NCI-H69 (cell line): Measurements from ENCODE around the gene CYP27B1.
"Not testable (repeated sequence)": the region's sequence is repeated elsewhere in the genome, so short reads cannot be mapped to it uniquely, and the experiment has no call there.

ENCODE experiments used
- DNase-seq: peaks from one replicate; lab custom pipeline; 2025; lab: John Stamatoyannopoulos, UW

The CYP27B1 gene

DNA sequence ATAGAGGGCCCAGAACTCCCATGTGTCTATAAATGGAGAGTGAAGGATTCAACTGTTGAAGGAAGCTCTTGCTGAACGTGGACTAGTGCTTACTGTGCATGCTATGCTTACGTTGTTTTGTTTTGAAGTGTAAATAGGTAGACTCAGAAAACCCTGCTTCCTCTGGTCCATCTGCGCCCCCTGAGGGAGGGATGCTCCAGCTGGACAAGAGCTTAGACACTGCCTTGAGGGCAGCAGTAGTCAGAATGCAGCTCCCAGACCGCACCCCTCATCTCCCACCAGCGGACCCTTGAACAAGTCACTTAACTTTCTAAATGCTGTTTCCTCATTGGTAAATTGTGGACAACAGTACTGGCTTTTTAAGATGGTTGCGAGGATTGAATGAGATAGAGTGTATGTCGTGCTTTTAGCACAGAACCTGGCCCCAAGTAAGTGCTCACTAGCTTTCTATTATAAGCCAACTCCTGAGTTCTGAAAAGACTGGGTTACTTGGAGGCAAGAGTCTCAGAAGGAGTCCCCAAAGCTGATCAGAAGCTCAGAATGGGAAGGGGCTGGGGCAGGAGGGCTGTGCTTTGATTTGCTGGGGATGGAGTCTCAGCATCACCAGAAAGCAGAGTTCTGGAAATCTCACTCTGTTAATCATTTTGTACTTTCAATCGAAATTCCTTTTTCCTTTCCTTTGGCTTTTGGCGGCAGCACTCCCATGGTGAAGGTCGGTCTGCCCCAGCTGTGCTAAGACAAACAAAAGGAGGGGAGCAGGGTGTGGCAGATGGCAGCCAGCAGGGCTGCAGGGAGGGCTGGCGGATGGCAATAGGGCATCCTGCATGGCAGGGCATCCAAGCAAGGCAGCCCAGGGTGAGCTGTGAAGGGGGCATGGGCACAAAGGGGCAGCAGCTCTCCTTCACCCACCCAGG lies 43.9 kb downstream of the CYP27B1 start:
- peak; percentile 87 for DNase-seq

GRCh38 chr12:57721846-57722608 lies 44.9 kb downstream of the CYP27B1 start:
- DNase-seq: not testable (repeated sequence)

GRCh38 chr12:57720606-57721595 lies 46.0 kb downstream of the CYP27B1 start:
- DNase-seq: no peak

GRCh38 chr12:57719777-57720605 lies 46.9 kb downstream of the CYP27B1 start:
- no peak for DNase-seq

DNA sequence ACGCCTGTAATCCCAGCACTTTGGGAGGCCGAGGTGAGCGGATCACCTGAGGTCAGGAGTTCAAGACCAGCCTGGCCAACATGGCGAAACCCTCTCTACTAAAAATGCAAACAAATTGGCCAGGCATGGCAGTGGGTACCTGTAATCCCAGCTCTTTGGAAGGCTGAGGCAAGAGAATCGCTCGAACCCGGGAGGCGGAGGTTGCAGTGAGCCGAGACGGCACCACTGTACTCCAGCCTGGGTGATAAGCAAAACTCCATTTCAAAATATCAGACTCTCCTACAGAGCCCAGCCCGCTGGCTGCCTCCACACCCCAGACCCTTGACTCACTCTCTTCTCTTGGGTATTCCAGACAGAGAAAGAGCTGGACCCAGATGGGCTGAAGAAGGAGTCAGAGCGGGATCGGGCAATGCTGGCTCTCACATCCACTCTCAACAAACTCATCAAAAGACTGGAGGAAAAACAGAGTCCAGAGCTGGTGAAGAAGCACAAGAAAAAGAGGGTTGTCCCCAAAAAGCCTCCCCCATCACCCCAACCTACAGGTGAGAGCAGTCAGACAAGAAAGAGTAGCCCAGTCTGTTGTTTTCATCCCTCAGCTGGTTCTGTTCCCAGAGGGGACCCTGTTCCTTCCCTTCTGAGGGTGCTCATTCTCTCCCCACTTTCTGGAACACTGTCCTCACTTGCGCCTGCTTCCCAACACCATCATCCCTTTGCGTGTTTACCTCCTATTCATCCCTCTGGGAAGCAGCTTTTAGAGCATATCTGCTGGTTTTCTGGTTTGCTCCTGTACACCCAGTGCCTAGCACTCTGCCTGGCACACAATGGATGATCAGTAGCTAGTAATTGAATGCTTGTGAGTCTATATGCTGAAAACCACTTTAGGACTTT lies 48.0 kb downstream of the CYP27B1 start:
- no peak for DNase-seq

DNA sequence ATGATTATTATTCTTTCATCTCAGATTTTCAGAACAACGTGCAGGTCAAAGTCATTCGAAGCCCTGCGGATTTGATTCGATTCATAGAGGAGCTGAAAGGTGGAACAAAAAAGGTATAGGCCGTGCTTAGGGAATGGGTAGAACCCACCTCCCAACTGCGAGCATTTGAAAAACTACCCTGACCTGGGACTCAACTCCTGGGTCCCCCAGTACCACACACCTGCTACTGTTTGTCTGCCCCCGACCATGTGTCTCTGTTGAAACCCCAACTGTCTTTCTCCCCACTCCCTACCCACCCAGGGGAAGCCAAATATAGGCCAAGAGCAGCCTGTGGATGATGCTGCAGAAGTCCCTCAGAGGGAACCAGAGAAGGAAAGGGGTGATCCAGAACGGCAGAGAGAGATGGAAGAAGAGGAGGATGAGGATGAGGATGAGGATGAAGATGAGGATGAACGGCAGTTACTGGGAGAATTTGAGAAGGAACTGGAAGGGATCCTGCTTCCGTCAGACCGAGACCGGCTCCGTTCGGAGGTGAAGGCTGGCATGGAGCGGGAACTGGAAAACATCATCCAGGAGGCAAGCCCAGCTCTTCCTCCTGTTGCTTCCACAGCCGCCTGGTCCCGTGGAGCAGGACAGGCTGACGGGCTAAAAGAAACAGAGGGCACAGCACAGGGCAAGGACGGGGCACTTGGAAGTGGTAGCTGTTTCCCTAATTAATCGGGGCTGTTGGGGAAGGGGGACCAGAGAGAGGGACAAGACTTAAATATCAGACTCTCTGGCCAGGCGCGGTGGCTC lies 48.8 kb downstream of the CYP27B1 start:
- DNase-seq: no peak

DNA sequence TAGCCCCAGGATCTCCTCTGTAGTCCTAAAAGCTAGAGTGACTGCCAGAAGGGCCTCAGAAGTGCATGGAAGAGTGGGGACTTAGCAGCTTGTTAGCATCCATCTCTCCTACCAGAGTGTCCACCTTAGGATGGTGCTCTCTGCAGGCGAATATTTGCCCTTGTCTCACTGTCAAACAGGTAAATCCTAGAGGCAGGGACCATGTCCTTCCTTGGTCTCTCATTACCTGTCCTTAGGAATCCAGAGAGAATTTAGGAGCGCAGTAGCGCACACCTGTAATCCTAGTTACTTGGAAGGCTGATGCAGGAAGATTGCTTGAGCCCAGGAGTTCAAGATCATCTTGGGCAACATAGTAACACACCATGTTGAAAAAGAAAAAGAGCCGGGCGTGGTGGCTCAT lies 49.7 kb downstream of the CYP27B1 start:
- no peak for DNase-seq

DNA sequence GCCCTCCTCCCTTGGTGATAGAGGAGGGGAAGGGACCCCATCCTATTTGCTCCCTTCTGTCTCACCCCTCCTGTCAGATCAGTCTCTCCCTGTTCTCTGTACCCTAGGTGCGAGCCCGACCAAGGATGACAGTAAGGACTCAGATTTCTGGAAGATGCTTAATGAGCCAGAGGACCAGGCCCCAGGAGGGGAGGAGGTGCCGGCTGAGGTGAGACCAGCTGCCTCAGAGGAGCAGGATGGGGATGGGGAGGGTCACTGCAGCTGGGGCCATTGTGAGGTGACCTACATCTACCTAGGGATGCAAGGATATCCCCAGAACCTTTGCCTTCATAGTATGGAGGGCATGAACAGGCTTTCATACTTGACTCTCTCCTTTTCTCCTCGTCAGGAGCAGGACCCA lies 50.6 kb downstream of the CYP27B1 start:
- no peak for DNase-seq

DNA sequence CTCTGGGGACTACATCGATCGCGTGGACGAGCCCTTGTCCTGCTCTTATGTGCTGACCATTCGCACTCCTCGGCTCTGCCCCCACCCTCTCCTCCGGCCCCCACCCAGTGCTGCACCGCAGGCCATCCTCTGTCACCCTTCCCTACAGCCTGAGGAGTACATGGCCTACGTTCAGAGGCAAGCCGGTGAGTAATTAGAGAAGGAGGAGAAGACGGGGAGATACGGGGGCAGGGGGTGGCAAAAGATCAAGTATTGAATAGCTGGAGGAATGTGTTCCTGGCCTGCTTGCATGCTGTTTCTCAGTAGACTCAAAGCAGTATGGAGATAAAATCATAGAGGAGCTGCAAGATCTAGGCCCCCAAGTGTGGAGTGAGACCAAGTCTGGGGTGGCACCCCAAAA lies 51.1 kb downstream of the CYP27B1 start:
- no peak for DNase-seq

DNA sequence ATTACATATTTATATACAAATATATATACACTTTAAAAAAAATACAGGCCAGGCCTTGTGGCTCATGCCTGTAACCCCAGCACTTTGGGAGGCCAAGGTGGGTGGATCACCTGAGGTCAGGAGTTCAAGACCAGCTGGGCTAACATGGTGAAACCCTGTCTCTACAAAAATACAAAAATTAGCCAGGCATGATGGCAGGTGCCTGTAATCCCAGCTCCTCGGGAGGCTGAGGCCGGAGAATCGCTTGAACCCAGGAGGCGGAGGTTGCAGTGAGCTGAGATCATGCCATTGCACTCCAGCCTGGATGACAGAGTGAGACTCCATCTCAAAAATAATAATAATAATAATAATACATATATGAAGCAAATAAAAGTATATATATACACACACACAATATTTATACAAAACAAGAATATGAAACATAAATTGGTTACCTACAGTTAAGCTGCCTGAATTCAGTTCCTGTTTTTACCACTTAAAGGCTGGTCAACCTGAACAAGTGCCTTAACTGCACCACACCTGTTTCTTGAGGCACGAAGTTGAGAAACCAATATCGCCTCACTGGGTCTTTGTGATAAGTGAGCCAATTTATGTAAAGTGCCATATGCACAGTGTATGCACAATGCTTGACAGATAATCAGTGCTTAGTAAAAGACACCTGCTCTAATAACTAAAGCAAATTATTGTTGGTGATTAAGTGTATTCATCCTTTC lies 51.7 kb downstream of the CYP27B1 start:
- DNase-seq: not testable (repeated sequence)

- DNase-seq: no peak
Observed at GRCh38 chr12:57713209-57713608, 53.7 kb downstream of the CYP27B1 start.

GRCh38 chr12:57712701-57713100 lies 54.2 kb downstream of the CYP27B1 start:
- DNase-seq: no peak
